ENCODE results near the gene SDHB.

SDHB gene

GRCh38 chr1:17053685-17054410 lies at the start of gene SDHB:
SDHB (minus strand) TSS chr1:17054032; CDS start chr1:17054019, 13 bp downstream.
- DNase-seq, result peak; percentile 96

- no peak for DNase-seq
These were observed 48.4 kb upstream of the SDHB start for GRCh38 chr1:17102232-17102631.

- DNase-seq, result no peak
These were observed 47.4 kb upstream of the SDHB start for GRCh38 chr1:17101261-17101660.

- no peak for DNase-seq
These were observed 45.9 kb upstream of the SDHB start for GRCh38 chr1:17099616-17100340.

GRCh38 chr1:17098446-17099317 lies 44.9 kb upstream of the SDHB start:
- DNase-seq, result no peak

GRCh38 chr1:17097787-17098186 lies 44.0 kb upstream of the SDHB start:
- no peak for DNase-seq

- DNase-seq, result no peak
These were observed 43.3 kb upstream of the SDHB start for GRCh38 chr1:17097147-17097546.

- DNase-seq, result no peak
These were observed 42.8 kb upstream of the SDHB start for GRCh38 chr1:17096584-17096983.

GRCh38 chr1:17095141-17095540 lies 41.3 kb upstream of the SDHB start:
- no peak for DNase-seq

GRCh38 chr1:17094664-17095063 lies 40.8 kb upstream of the SDHB start:
- no peak for DNase-seq

GRCh38 chr1:17093822-17094393 lies 40.1 kb upstream of the SDHB start:
- DNase-seq, result no peak

GRCh38 chr1:17091252-17091651 lies 37.4 kb upstream of the SDHB start:
- no peak for DNase-seq

GRCh38 chr1:17089506-17089905 lies 35.7 kb upstream of the SDHB start:
- no peak for DNase-seq

- DNase-seq, result no peak
These were observed 32.9 kb upstream of the SDHB start for GRCh38 chr1:17086751-17087150.

- DNase-seq, result no peak
These were observed 31.0 kb upstream of the SDHB start for GRCh38 chr1:17084787-17085186.

GRCh38 chr1:17082761-17083160 lies 28.9 kb upstream of the SDHB start:
- DNase-seq, result no peak

GRCh38 chr1:17081439-17081838 lies 27.6 kb upstream of the SDHB start:
- DNase-seq, result no peak

- no peak for DNase-seq
These were observed 27.0 kb upstream of the SDHB start for GRCh38 chr1:17080880-17081279.

- no peak for DNase-seq
These were observed 26.4 kb upstream of the SDHB start for GRCh38 chr1:17080085-17080759.

GRCh38 chr1:17078991-17079868 lies 25.4 kb upstream of the SDHB start:
- DNase-seq, result no peak

GRCh38 chr1:17075470-17076255 lies 21.8 kb upstream of the SDHB start:
- DNase-seq, result peak; percentile 38 to 56
